GM12872 (cell line): Measurements from ENCODE around the gene TRMT1L.

Experiments
- CTCF ChIP-seq: IDR thresholded peaks from 3 replicates; pipeline ENCODE4 v1.5.1; 2011; ENCODE audit warnings: low read depth, mild to moderate bottlenecking, low read length, moderate library complexity; ENCODE audit not compliant: insufficient read depth

The TRMT1L gene

GRCh38 chr1:185156854-185157598 is at the start of gene TRMT1L, which contains the start of gene SWT1:
TSS of gene TRMT1L (minus strand) at chr1:185156953. CDS start at chr1:185156712, 241 bp downstream.
TSS of gene SWT1 (plus strand) at chr1:185157167. CDS start at chr1:185160842, 3,675 bp downstream.
- TF ChIP-seq CTCF: no peak

- no peak for TF ChIP-seq CTCF
Measured at GRCh38 chr1:185200889-185201288, 44.1 kb upstream of the TRMT1L start.

- no peak for TF ChIP-seq CTCF
Measured at GRCh38 chr1:185193756-185194155, 37.0 kb upstream of the TRMT1L start.

- TF ChIP-seq CTCF: peak; percentile 73
Measured at GRCh38 chr1:185170291-185170848, 13.6 kb upstream of the TRMT1L start.

- TF ChIP-seq CTCF: no peak
Measured at GRCh38 chr1:185166106-185166505, 9.4 kb upstream of the TRMT1L start.

- no peak for TF ChIP-seq CTCF
Measured at GRCh38 chr1:185162491-185162890, 5.7 kb upstream of the TRMT1L start.

- TF ChIP-seq CTCF: no peak
Measured at GRCh38 chr1:185159966-185160365, 3.2 kb upstream of the TRMT1L start.
